Activated T-helper 2 cell treated with anti-CD3 and anti-CD28 coated beads, Interferon-gamma antibody, Interleukin-2, Interleukin-4, amounts not matched to agents 10 μg/mL and 5 μg/mL and 100 μg/mL, durations not matched to agents 14 hours and 24 hours and 36 hours (primary cell): ENCODE results near the gene GNG11. TPM values are rescaled to one million over a fixed set of nuclear protein-coding genes. Genes with fewer than 3 reads are reported as not detected.
A peak's percentile ranks its signal among the peaks of the same experiment; 100 is the strongest.

Experiments used
- DNase-seq: peaks from one replicate; pipeline ENCODE4 v3.0.0; 2021; ENCODE audit warnings: low spot score
- H3K27ac Mint-ChIP-seq: one replicate; pipeline ENCODE4 v1.8.0; 2021; ENCODE audit warnings: mixed read lengths
- H3K27me3 Mint-ChIP-seq: one replicate; pipeline ENCODE4 v1.8.0; 2021; ENCODE audit warnings: low read depth, mixed read lengths
- H3K36me3 Mint-ChIP-seq: one replicate; pipeline ENCODE4 v1.8.0; 2021; ENCODE audit warnings: low read depth, mixed read lengths
- H3K4me1 Mint-ChIP-seq: one replicate; pipeline ENCODE4 v1.8.0; 2021; ENCODE audit warnings: low read depth, mixed read lengths
- H3K4me3 Mint-ChIP-seq: one replicate; pipeline ENCODE4 v1.8.0; 2021; ENCODE audit warnings: low read depth, mild to moderate bottlenecking, moderate library complexity, mixed read lengths
- H3K9me3 Mint-ChIP-seq: one replicate; pipeline ENCODE4 v1.8.0; 2021; ENCODE audit warnings: mixed read lengths
- intact Hi-C: fragments of 100-400 bp; cut with micrococcal nuclease; formaldehyde crosslinking; loops from one replicate; pipeline ENCODE4 v1.15.1; 2023
- total RNA-seq: library from RNA; stranded (reverse); gene quantifications from 2 replicates; pipeline ENCODE4 v1.2.3, GENCODE V29; 2022

The GNG11 gene
- total RNA-seq, result not detected in 2 replicates

DNA sequence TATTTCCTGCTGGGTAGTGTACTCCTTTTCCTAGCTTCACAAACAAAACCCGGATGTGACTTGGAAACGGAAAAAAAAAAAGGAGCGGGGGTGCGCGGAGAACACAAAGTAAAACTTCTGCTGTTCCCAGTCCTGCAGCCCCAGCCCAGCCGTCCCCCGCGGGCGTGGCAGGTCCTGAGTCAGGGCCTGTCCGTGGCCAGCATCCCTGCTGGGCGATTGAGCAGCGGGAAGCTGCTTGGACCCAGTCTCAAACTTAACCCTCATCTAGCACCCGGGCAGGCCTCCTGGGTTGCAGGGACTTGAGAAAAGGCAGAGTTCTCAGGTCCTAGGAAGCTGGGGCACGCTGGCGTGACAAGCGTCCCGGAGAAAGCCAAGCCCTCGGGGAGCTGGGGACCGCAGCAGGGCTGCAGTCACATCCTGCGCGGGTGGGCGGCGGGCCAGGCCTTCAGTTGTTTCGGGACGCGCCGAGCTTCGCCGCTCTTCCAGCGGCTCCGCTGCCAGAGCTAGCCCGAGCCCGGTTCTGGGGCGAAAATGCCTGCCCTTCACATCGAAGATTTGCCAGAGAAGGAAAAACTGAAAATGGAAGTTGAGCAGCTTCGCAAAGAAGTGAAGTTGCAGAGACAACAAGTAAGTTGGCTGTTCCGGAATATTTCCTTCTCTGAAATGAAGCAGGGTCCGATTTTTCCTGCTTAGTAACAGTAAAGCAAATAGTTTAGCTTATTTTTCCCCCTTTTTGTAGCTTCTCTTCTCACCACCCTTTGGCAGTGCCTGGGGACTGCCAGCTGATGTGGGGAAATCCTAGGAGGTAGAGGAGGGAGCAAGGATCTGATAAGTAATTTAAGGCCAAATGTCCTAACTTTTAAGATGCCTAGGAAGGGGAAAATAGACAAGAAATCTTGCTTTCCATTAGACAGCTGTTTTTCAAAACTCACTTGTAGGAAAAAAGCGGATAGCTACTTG, at the start of gene GNG11:
Gene GNG11 (plus strand): TSS at position 129 of the 960 bp plus-strand sequence. CDS start 403 bp downstream, at position 532.
- DNase-seq, result peak; percentile 8
- H3K27ac Mint-ChIP-seq, result no peak within 1 kb of the TSS
- peaks cover 4% of the 10 kb centered on the region for H3K4me1 Mint-ChIP-seq
- H3K4me3 Mint-ChIP-seq, result peak within 1 kb of the TSS; percentile 51
- no peaks in the 10 kb centered on the region for H3K36me3 Mint-ChIP-seq
- H3K9me3 Mint-ChIP-seq, result no peaks in the 10 kb centered on the region
- intact Hi-C loops, result loop anchor here (5.0 kb wide), 1 partner anchor 80 kb away; the partner anchor contains the start of gene BET1
- H3K27me3 Mint-ChIP-seq, result peaks cover 31% of the 10 kb centered on the region

DNA sequence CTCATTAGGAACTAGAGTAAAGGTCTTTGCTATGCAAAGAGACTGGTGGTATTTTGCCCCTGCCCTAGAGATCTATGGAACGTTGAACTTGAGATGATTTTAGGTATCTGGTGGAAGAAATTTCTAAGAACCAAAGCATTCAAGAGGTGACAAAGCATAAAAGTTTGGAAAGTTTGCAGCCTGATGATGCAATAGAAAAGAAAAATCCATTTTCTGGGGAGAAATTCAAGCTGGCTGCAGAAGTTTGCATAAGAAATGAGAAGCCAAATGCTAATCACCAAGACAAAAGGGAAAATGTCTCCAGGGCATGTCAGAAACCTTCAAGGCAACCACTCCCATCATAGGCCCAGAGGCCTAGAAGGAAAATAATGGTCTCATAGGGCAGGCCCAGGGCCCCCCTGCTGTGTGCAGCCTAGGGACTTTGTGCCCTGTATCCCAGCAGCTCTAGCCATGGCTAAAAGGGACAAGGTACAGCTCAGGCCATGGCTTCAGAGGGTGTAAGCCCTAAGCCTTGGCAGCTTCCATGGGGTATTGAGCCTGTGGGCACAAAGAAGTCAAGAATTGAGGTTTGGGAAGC, 47.4 kb upstream of the GNG11 start:
- H3K9me3 Mint-ChIP-seq, result no peaks in the 10 kb centered on the region
- H3K36me3 Mint-ChIP-seq, result no peaks in the 10 kb centered on the region

DNA sequence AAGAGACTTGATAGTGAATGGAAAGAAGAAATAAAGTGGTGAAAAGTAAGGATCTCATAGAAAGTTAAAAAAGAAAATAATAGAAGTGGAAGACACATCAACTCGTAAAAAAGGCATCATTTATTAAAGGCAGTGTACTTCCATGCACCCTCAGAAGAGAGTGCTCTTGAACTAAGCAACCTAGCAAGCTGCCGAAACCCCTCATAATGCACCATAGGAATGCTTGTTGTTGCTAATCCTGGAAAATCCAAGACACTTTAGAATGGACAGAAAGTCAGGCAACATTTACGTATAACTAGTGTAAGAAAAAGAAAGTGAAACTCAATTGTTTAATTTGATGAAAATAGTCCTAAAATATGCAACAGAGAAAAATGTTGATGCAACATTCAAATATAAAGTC, 43.8 kb upstream of the GNG11 start:
- no peak overlapping the region for H3K27ac Mint-ChIP-seq
- H3K36me3 Mint-ChIP-seq, result no peaks in the 10 kb centered on the region
- no peaks in the 10 kb centered on the region for H3K4me1 Mint-ChIP-seq
- no peak for DNase-seq
- no peaks in the 10 kb centered on the region for H3K9me3 Mint-ChIP-seq
- H3K4me3 Mint-ChIP-seq, result no peak overlapping the region
- H3K27me3 Mint-ChIP-seq, result no peaks in the 10 kb centered on the region
- intact Hi-C loops, result no loop called here

More for the DNA sequence above, 47.4 kb upstream of the GNG11 start:
- DNase-seq, result no peak
- H3K27me3 Mint-ChIP-seq, result no peaks in the 10 kb centered on the region
- H3K4me1 Mint-ChIP-seq, result no peaks in the 10 kb centered on the region
- intact Hi-C loops, result no loop called here
- H3K4me3 Mint-ChIP-seq, result no peak overlapping the region
- no peak overlapping the region for H3K27ac Mint-ChIP-seq

DNA sequence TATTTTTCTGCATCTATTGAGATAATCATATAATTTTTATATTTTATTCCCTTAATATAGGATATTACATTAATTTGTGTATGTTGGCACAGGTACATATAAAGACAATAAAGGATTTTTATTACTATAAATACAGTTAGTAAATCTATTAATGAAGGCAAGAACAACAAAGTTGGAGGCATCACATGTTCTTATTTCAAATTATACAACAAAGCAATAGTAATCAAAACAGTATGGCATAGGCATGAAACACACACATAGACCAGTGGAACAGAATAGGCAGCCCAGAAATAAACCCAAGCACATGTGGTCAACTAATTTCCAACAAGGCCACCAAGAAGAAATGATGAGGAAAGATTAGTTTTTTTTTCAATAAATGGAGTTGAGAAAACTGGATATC, 42.2 kb upstream of the GNG11 start:
- no peak for DNase-seq

DNA sequence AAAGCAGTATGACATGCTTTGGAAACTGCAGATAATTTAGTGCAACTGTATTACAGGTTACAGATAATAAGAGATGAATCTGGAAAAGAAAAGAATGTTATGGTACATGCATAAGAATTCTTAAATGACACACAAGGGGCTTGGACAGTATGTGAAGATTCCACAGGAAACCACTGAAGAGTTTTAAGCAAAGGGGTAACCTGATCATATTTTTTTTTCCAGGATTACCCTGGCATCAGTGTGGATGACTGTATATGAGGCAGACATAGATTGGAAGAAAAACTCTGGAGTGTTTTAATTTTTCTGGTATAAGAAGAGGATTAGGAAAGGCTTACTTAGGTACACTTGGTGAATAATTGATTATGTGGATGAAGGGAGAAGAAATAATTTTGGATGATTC, 39.1 kb upstream of the GNG11 start:
- no peak overlapping the region for H3K4me3 Mint-ChIP-seq
- H3K27ac Mint-ChIP-seq, result no peak overlapping the region
- no peaks in the 10 kb centered on the region for H3K4me1 Mint-ChIP-seq
- intact Hi-C loops, result no loop called here
- no peaks in the 10 kb centered on the region for H3K36me3 Mint-ChIP-seq
- no peaks in the 10 kb centered on the region for H3K9me3 Mint-ChIP-seq
- H3K27me3 Mint-ChIP-seq, result no peaks in the 10 kb centered on the region
- DNase-seq, result no peak

More for the DNA sequence above, 42.2 kb upstream of the GNG11 start:
- Mint-ChIP-seq H3K27me3 (no peaks in the 10 kb centered on the region), H3K27ac (no peak overlapping the region), H3K4me3 (no peak overlapping the region), H3K9me3 (no peaks in the 10 kb centered on the region), H3K36me3 (no peaks in the 10 kb centered on the region), H3K4me1 (no peaks in the 10 kb centered on the region)
- intact Hi-C loops, result no loop called here

DNA sequence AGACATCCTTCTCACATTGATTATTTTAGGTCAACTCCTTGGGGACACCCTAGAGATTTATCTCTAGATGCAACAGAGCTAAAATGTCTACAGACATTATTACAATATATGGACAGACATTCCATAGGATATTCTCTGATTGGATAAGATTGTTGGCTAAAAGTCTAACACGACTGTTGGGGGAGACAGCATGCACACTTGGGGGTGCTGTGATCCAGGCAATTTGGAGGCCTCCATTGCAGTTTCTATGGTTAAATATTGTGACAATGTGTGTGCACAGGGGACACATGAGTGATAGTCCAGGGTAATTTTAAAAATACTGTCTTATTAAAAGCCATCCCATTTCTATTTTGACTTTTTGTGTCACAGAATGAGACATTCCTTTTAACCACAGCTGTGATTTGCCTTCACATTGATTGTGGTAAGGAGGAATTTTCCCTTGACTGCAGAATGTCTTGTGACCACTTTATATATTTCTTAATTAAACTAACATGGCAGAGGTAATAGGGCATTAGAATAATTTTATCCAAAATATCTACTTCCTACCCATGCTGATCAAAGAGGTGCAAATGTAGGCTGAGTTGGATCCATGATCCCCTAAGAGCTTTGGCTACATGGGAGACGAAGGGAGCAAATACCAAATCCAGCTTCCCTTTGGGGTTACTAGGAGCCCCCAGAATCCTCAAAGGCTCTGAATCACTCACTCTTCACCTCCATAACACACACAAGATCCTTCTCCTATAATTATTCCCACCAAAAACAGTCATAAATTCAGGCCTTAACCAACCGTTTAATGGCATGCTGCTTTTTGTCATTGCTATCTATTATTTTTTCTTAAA, 38.2 kb upstream of the GNG11 start:
- no peaks in the 10 kb centered on the region for H3K36me3 Mint-ChIP-seq
- intact Hi-C loops, result no loop called here
- H3K4me1 Mint-ChIP-seq, result no peaks in the 10 kb centered on the region
- no peak for DNase-seq
- no peaks in the 10 kb centered on the region for H3K9me3 Mint-ChIP-seq
- H3K27me3 Mint-ChIP-seq, result peaks cover 2% of the 10 kb centered on the region
- H3K4me3 Mint-ChIP-seq, result no peak overlapping the region
- no peak overlapping the region for H3K27ac Mint-ChIP-seq

DNA sequence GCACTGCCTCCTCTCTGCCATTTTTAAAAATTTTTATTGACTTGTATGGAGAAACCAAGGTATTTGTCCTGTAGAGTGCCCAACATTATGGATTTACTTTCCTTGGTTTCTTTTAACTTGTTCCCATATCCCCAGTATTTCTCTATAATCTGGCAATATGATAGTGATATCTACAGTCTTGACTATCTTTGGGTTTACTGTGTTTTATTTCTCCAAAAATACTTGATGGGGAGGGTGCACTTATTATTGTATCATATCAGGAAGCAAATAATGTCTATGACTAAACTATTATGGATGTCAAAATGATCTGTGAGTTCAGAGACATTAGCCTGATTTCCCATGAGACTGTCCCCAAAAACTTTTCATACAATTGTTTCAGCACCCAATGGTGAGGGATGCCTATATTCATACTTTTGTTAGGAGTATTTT, 37.6 kb upstream of the GNG11 start:
- no peaks in the 10 kb centered on the region for H3K36me3 Mint-ChIP-seq
- DNase-seq, result no peak
- no peaks in the 10 kb centered on the region for H3K9me3 Mint-ChIP-seq
- no peaks in the 10 kb centered on the region for H3K4me1 Mint-ChIP-seq
- H3K27ac Mint-ChIP-seq, result no peak overlapping the region
- H3K27me3 Mint-ChIP-seq, result peaks cover 6% of the 10 kb centered on the region
- intact Hi-C loops, result no loop called here
- no peak overlapping the region for H3K4me3 Mint-ChIP-seq

DNA sequence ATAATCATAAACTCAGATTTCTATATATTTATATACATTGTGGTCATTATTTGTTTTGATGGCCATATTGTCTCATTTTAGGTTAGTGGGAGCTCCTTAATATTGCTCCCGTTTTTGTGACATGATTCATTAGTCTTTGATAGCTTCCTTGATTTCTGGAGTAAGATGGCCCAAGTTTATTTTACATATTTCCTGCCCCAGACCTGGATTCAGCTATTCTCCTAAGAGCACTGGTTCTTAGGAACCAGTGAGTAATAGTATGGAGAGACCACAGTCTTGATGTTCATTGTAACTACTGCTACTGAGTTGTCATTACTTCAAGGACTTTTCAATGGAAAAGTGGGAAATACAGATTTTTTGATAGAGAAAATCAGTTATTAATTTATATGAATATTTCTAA, 37.0 kb upstream of the GNG11 start:
- no peaks in the 10 kb centered on the region for H3K36me3 Mint-ChIP-seq
- no peak overlapping the region for H3K4me3 Mint-ChIP-seq
- H3K4me1 Mint-ChIP-seq, result peaks cover under 1% of the 10 kb centered on the region
- peaks cover 12% of the 10 kb centered on the region for H3K27me3 Mint-ChIP-seq
- no peak overlapping the region for H3K27ac Mint-ChIP-seq
- no peak for DNase-seq
- intact Hi-C loops, result no loop called here
- no peaks in the 10 kb centered on the region for H3K9me3 Mint-ChIP-seq

DNA sequence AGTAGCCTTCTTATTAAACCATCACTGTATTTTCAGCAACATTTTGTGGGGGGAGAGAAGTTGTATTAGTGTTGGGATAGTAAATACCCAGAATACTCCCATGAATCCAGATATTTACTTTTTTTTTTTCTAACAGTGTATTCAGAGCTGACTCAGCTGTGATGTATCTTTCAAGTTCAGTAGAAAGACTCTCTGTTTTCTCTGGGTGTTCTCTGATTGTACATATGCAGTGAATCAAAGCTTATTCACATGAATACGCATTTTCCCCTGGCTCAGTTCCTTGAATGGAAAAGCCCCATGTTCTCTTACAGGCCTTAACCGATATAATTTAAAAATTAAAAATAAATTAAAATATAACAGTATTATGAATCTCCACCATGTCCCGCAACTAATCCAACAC, 32.3 kb upstream of the GNG11 start:
- intact Hi-C loops, result no loop called here
- H3K4me3 Mint-ChIP-seq, result no peak overlapping the region
- H3K9me3 Mint-ChIP-seq, result no peaks in the 10 kb centered on the region
- H3K27me3 Mint-ChIP-seq, result peaks cover 45% of the 10 kb centered on the region
- H3K4me1 Mint-ChIP-seq, result peaks cover 9% of the 10 kb centered on the region
- no peaks in the 10 kb centered on the region for H3K36me3 Mint-ChIP-seq
- DNase-seq, result no peak
- no peak overlapping the region for H3K27ac Mint-ChIP-seq

DNA sequence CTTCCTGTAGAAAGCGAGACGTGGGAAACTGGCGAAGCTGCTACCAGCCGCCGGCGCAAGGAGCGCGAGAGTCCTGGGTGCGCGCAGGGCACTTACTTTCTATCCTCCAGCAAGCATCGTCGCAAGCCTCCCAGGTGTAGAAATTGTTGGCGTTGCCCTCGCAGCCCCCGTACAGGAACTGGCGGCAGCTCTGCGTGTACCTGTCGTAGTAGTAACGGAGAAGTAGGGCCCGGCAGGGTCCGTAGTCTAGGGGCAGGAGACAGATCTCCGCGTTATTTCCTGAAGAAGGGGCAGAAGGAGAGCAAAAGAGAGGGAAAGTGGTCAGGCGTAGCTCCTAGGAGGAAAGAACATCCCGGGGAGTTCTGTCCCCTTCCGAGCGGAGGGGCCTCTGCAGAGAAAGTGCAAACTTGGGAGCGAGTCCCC, 31.5 kb upstream of the GNG11 start:
- peaks cover 49% of the 10 kb centered on the region for H3K27me3 Mint-ChIP-seq
- H3K4me1 Mint-ChIP-seq, result peaks cover 9% of the 10 kb centered on the region
- H3K4me3 Mint-ChIP-seq, result peak overlapping the region; percentile 67
- intact Hi-C loops, result no loop called here
- no peaks in the 10 kb centered on the region for H3K36me3 Mint-ChIP-seq
- no peak for DNase-seq
- H3K27ac Mint-ChIP-seq, result no peak overlapping the region
- no peaks in the 10 kb centered on the region for H3K9me3 Mint-ChIP-seq

DNA sequence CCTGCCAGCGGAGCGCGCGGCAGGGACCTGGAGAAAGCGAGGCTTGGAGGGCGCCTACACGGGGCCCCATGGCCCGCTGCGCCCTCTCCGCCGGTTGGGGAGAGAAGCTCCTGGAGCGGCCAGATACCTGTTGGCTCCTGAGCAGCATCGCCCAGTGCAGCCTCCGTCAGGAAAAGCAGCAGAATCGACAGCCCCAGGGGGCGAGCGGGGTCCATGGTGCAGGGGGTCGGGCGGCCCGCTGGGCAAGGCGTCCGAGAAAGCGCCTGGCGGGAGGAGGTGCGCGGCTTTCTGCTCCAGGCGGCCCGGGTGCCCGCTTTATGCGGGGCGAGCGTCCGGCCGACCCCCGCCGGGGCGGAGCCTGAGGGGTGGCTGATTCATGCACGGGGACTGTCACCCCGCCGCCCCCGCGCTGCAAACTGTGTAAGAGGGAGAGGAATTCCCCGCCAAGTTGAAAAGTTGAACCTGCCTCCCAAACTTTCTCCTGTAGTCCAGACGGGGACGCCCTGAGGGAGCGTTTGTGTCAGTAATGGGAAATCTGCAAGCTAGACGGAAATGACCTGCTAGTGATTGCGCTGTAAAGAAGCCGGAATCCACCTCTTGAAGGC, 31.0 kb upstream of the GNG11 start, which contains the start of gene TFPI2:
Gene TFPI2 (minus strand): TSS at position 290 of the 605 bp plus-strand sequence. CDS start 75 bp downstream, at position 215.
- Mint-ChIP-seq H3K27me3 (peaks cover 50% of the 10 kb centered on the region), H3K4me1 (peaks cover 9% of the 10 kb centered on the region), H3K36me3 (no peaks in the 10 kb centered on the region), H3K27ac (no peak within 1 kb of the TSS), H3K9me3 (no peaks in the 10 kb centered on the region), H3K4me3 (peak within 1 kb of the TSS; percentile 67)
- intact Hi-C loops, result no loop called here
- DNase-seq, result no peak

DNA sequence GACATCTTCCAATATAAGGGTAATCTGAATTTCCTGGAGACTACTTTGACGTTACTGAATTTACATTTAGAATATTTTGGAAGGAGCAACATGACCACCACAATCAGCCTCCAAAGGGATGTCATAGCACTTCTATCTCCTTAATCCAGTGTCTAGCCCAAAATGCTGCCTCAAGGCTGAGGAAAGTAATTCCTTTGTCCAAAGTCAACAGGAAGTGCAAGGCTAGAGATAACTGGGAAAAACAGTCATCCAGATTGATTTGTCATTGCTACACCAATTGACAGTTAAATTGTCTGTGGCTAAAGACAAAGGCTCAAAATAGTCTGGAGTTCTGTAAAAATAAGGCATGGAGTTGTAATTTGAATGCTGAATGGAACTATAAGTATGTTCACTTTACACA, 27.1 kb upstream of the GNG11 start:
- no peaks in the 10 kb centered on the region for H3K9me3 Mint-ChIP-seq
- H3K36me3 Mint-ChIP-seq, result no peaks in the 10 kb centered on the region
- peaks cover 48% of the 10 kb centered on the region for H3K27me3 Mint-ChIP-seq
- DNase-seq, result no peak
- no peak overlapping the region for H3K4me3 Mint-ChIP-seq
- H3K27ac Mint-ChIP-seq, result no peak overlapping the region
- H3K4me1 Mint-ChIP-seq, result peaks cover 9% of the 10 kb centered on the region
- intact Hi-C loops, result no loop called here
